NCI-H128 (cell line): Measurements from ENCODE around the gene PDRG1.

Experiments used
- DNase-seq: peaks from one replicate; lab custom pipeline; 2025; ENCODE audit not compliant: unreplicated experiment; lab: John Stamatoyannopoulos, UW

PDRG1 gene

DNA sequence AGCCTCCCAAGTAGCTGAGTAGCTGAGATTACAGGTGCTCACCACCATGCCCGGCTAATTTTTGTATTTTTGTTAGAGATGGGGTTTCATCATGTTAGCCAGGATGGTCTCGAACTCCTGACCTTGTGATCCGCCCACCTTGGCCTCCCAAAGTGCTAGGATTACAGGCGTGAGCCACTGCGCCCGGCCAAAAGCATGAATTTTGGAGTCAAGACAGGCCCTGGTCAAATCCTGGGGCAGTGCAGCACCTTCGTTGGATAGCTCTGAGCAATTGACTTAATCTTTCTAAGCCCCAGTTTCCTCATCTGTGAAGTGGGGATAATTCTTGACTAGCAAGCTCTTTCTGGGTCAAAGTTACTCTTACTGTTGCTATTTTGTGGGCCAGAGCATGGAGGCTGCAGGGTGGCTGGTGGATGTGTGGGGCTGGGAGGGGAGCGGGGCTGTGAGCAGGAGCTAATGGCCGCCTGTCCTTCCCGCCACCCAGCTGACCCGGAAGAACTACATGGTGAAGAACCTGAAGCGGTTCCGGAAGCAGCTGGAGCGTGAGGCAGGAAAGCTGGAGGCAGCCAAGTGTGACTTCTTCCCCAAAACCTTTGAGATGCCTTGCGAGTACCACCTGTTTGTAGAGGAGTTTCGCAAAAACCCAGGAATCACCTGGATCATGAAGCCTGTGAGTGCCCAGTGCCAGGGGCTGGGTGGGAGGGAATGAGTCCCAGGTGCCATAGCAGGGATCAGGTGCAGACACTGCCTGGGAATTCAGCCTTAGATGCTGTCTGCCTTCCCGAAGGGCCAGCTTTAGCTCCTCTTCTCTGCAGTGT lies 42.4 kb downstream of the PDRG1 start:
- DNase-seq, result no peak

DNA sequence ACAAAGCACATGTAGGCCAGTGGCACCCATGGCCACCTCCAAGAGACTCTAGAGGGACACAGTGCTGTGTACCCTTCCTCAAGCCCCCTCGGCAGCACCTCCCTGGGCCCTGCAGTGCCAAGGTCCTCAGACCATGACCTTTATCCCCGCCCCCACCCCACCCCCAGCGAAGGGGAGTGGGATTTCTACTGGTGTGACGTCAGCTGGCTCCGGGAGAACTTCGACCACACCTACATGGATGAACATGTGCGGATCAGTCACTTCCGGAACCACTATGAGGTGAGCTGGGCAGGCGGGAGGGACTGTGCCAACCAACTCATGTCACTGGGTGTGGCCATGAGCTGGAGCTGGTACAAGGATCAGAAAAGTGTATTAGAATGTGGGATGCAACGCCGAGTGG lies 43.4 kb downstream of the PDRG1 start:
- DNase-seq, result no peak

DNA sequence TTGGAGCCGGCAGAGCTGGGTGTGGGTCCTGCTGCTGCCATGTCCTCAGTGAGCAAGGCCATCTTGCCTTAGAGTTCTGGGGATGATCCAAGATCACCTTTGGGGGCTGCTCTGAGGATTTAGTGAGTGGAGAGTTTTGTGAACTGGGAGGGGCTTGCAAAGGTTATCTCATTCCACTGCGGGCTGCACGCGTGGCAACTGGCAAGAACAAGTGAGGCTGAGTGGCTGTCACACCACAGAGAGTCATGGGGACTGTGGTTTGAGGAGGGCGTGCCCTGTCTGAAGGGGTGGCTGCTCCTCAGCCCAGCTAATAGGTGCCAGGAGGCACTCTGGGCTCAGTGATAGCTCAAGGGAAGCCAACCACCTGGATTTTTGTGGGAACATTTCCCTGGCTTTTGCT lies 43.8 kb downstream of the PDRG1 start:
- no peak for DNase-seq

DNA sequence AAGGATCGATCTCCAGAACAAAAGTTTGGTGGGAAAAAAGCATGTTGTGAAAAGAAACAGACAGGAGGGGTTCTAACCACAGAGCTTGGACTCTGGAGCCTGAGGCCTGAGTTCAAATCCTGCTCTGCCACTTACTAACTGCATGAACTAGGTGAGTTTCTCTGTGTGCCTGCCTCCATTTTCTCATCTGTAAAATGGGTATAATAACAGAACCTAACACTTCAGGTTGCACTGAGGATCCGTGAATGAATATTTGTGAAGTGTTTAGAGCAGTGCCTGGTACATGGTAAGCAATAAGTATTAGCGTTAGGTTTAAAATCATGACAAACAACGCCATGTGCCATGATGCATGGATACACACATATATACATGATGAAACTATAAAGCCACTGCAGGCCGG lies 44.8 kb downstream of the PDRG1 start:
- DNase-seq, result no peak

DNA sequence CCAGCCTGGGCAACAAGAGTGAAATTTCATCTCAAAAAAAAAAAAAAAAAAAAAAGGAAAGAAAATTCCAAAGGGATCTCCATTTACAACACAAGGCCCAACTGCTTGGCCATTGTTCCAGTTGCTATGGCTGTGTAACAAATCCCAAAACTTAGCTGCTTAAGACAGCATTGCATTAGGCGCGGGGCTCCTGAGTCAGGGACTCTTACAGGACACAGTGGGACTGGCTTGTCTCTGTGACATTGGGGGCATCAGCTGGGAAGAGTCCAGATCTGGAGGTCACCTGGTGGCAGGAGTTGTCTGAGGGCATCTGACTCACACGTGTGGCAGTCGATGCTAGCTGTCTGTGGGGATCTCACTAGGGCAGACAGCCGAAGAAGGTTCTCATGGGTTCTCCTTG lies 45.8 kb downstream of the PDRG1 start:
- no peak for DNase-seq

DNA sequence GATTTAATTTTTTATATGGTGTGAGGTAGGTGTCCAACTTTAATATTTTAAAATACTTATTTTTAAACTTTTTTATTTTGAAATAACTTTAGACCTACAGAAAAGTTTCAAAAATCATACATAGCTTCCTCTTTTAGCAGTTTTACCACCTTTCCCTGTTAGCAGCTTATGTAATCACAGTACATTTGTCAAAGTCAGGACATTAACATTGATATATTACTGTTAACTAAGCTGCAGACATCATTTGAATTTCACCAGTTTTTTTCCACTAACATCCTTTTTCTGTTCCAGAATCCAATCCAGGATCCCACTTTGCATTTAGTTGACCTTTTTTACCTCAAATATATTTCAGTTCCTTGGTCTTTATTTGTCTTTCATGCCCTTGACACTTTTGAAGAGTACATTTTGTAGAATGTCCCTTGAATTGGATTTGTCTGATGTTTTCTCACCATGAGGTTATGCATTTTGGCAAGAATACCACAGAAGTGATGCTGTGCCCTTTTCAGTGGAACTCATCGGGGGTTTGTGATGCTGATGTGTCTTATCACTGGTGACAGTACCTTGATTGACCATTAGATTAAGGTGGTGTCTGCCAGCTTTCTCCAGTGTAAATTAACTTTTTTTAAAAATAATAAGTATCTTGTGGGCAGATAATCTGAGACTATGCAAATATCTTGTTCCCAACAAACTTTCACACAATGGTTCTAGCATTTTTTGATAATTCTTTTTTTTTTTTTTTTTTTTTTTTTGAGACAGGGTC lies 48.0 kb downstream of the PDRG1 start:
- no peak for DNase-seq

DNA sequence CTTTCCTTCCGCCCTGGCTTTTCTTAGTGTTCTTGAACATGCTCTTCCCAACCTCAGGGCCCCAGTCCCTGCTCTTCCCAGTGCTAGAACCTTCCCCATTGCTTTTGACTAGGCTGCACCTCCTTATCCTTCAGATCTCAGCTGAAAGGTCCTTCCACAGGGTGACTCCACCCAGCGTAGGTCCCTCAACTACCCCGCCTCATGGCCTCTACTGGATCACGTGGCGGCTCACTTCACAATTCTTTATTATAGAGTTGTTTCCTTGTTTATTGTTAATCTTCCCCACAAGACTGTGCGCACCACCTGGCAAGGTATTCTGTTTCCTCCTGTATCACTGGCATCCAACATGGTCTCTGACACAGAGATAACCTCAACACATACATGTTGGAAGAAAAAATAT lies 50.2 kb downstream of the PDRG1 start:
- DNase-seq, result no peak

DNA sequence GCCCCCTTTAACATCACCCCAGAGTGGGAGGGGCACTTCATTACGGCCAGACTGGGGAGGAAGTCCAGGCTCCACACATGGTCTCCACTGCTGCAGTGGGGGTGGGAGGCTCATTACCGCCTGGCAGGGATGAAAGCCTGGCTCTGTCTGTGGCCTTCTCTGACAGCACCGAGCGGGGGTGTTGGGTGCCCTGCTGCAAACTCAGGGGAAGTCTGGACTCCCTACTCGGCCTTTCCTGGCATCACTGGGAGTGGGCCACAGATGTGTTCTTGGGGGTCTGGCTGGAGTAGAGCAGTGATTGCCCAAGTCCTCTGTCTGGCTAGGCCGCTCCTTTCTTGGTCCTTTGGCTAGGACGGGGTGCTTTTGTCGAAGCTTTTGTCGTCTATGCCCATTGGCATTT lies 54.3 kb downstream of the PDRG1 start:
- DNase-seq, result no peak

DNA sequence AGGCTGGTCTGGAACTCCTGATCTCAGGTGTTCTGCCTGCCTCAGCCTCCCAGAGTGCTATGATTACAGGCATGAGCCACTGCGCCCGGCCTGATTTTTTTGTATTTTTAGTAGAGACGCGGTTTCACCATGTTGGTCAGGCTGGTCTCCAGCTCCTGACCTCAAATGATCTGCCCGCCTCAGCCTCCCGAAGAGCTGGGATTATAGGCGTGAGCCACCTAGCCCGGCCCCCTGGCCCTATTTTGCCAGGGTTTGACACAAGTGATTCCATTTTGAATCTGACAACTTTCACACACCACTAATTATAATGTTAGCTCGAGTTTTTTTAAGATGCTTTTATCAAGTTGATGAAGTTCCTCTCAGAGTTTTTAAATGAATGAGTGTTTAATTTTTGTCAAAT lies 55.8 kb downstream of the PDRG1 start:
- DNase-seq, result no peak

DNA sequence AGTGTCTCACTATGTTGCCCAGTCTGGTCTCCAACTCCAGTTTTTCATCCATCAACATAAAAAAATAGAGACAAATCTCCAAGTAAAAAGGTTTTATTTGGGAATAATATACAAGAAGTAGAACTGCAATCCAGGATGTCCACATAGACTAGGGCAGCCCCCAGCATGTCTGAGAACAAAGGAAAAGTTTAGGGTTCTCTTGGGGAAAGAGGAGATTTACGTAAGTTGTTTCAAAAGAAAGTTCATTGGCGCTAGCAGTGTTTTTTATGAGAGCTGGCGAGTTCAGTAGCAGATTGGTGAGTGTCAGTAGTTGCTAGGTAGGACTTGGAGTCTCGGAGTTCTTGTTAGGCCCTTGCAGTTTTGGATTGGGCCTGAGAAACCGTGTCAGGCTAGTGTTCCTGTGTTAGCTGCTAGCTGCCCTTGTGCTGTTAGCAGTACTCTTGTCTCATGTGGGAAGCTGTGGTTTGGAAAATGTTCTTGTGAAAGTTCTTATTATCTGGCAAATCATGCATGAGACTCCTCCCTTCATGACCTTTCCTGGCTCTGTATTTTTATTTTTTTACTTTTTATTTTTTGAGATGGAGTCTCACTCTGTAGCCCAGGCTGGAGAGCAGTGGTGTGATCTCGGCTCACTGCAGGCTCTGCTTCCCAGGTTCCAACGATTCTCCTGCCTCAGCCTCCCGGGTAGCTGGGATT lies 56.7 kb downstream of the PDRG1 start:
- DNase-seq, result no peak
